Adrenal gland (tissue), 12 donors: ENCODE measurements around the gene FOXD4. TPM values are rescaled to one million over a fixed set of nuclear protein-coding genes. Genes with fewer than 3 reads are reported as not detected.
A peak's percentile ranks its signal among the peaks of the same experiment; 100 is the strongest.
"Not testable (repeated sequence)": the region's sequence is repeated elsewhere in the genome, so short reads cannot be mapped to it uniquely, and the experiment has no call there.

ENCODE experiments used
- DNase-seq, 7 donors: peaks; one replicate each; pipeline ENCODE4 v3.0.0-alpha.2; 2019 to 2020
- H3K27ac ChIP-seq, 5 donors: fragments of 200-600 bp; sonication (generic) in 4 of 5; 1 replicate in 3 of 5; 2 replicates in 2 of 5; pipeline versions ENCODE4 v1.5.1 to v1.8.0; 2016 to 2020; ENCODE audit warnings: mild to moderate bottlenecking in 1 of 5
- H3K27me3 ChIP-seq: fragments of 200-600 bp; 2 replicates; pipeline ENCODE4 v1.8.0; 2021
- H3K36me3 ChIP-seq, 2 donors: fragments of 200-600 bp; replicated peaks in 1 of 2; 1 replicate in 1 of 2; 2 replicates in 1 of 2; pipeline versions ENCODE4 v1.5.1 to v1.8.0; 2018 to 2022
- H3K4me1 ChIP-seq, 2 donors: fragments of 200-600 bp; replicated peaks in 1 of 2; 1 replicate in 1 of 2; 2 replicates in 1 of 2; pipeline versions ENCODE4 v1.5.1 to v1.8.0; 2018 to 2021
- H3K4me3 ChIP-seq, 4 donors: fragments of 200-600 bp; sonication (generic) in 3 of 4; one replicate each; pipeline ENCODE4 v1.5.1; 2016 to 2018
- H3K9me3 ChIP-seq, 3 donors: fragments of 200-600 bp; sonication (generic) in 1 of 3; replicated peaks in 1 of 3; 1 replicate in 2 of 3; 2 replicates in 1 of 3; pipeline versions ENCODE4 v1.5.1 to v1.8.0; 2016 to 2021
- CTCF ChIP-seq, 6 experiments: fragments of 450-650 bp in 4 of 6; fragments of 200-600 bp in 2 of 6; sonication (generic) in 1 of 6; IDR thresholded peaks; 1 replicate in 5 of 6; 2 replicates in 1 of 6; pipeline versions ENCODE4 v1.5.1 to v1.8.0; 2016 to 2021; ENCODE audit warnings: antibody characterized with exemption in 6 of 6, mild to moderate bottlenecking in 2 of 6, moderate library complexity in 1 of 6
- whole genome bisulfite sequencing, 4 donors: extraction: QIAGEN DNeasy Blood & Tissue Kit in 2 of 4; methylation state at CpG; one replicate each; pipeline versions ENCODE4 v1.1.5 to v1.1.7; 2013 to 2017; 5-methylcytosine and 5-hydroxymethylcytosine counted together
- intact Hi-C, 2 donors: fragments of 100-400 bp; cut with DNase I; formaldehyde crosslinking; loops; one replicate each; pipeline versions ENCODE4 v1.14.1 to v1.15.0; 2022 to 2023
- polyA plus RNA-seq, 3 donors: library from polyadenylated mRNA; stranded (reverse); fragments of 200-250 nt in 2 of 3; fragments of 350-450 nt in 1 of 3; fragmentation: Illumina TruSeq in 1 of 3; extraction: RNeasy Lipid Tissue Mini Kit (QIAGEN cat#74804) in 1 of 3; gene quantifications; one replicate each; pipeline ENCODE4 v1.2.3, GENCODE V29; 2013 to 2014
- total RNA-seq, 9 donors: library from RNA; depleted of rRNA in 4 of 9; stranded (reverse); fragments of >200 nt in 4 of 9; fragments of 120-200 nt in 1 of 9; fragmentation: NEBNext Ultra II Directional in 1 of 9; extraction: Animal tissue kit (Norgen Biotek cat#: 25700) in 1 of 9; gene quantifications; one replicate each; pipeline versions ENCODE4 v1.1.0 to v1.2.4, GENCODE V29; 2013 to 2023
- donor health status: healthy with polysubstance abuse.
- donor health status: Bipolar disorder and iron deficiency.
- donor health status: DM: yes; HTN: yes; CAD: no.
- donor health status: DM: no; HTN: no; CAD: no.
- donor health status: DM: no; HTN: no; CAD: no.
- donor health status: DM: yes; HTN: yes; CAD: no.

The FOXD4 gene
- total and polyA plus RNA-seq, 12 donors, result 0.26 to 1.4 (median 0.64) TPM; not detected in 4

DNA sequence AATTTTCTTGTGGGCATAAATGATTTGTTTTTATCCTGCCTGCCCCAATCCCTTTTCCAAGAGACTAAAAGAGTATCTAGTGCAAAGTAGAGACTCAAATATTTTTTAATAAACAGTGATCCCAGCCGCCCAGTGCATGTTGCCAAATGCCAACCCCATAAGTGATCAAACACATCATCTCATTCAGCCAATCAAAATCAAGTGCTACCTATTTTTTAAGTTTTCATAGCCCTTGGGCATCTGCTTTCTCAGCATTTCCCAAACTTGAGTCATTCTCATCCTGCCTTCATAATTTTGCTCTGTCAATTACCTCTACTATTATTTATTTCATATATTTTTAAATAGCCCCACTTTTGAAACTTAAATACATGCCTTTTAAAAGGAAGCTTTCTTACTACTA is 27.4 kb downstream of the FOXD4 start:
- WGBS, 4 donors, result 44 to 60% (median 55%) methylated on average over 1 of the region's 1 CpG
- H3K4me1 ChIP-seq, DNase-seq, intact Hi-C loops, H3K9me3 ChIP-seq, H3K27me3 ChIP-seq, H3K36me3 ChIP-seq, H3K27ac ChIP-seq, H3K4me3 ChIP-seq: not testable (repeated sequence)

- H3K27me3 ChIP-seq, DNase-seq, intact Hi-C loops, H3K27ac ChIP-seq, H3K4me3 ChIP-seq, H3K4me1 ChIP-seq, H3K9me3 ChIP-seq, H3K36me3 ChIP-seq: not testable (repeated sequence)
- peak in 1 of 6 experiments; percentile 24 for TF ChIP-seq CTCF (IDR thresholded peaks at IDR 0.05)
- WGBS, 4 donors, result 5 to 14% (median 7%) methylated on average over 4 to 6 of the region's 11 CpGs
Measured at GRCh38 chr9:88396-89037, 29.7 kb downstream of the FOXD4 start.

GRCh38 chr9:87860-88259 is 30.4 kb downstream of the FOXD4 start:
- H3K27me3 ChIP-seq, H3K4me1 ChIP-seq, intact Hi-C loops, H3K27ac ChIP-seq, H3K36me3 ChIP-seq, H3K4me3 ChIP-seq, DNase-seq, H3K9me3 ChIP-seq: not testable (repeated sequence)
- 50 to 60% (median 53%) methylated on average over 4 to 6 of the region's 6 CpGs for WGBS, 4 donors

GRCh38 chr9:87105-87504 is 31.1 kb downstream of the FOXD4 start:
- DNase-seq, H3K36me3 ChIP-seq, H3K4me1 ChIP-seq, H3K27ac ChIP-seq, intact Hi-C loops, H3K27me3 ChIP-seq, H3K9me3 ChIP-seq, H3K4me3 ChIP-seq: not testable (repeated sequence)
- WGBS, 4 donors, result 35 to 94% (median 44%) methylated on average over 2 to 3 of the region's 4 CpGs; no CpG with 5 or more reads in 1 of the 4 donors

GRCh38 chr9:86697-87096 is 31.5 kb downstream of the FOXD4 start:
- H3K27ac ChIP-seq, DNase-seq, H3K36me3 ChIP-seq, H3K4me3 ChIP-seq, H3K9me3 ChIP-seq, H3K4me1 ChIP-seq, intact Hi-C loops, H3K27me3 ChIP-seq: not testable (repeated sequence)

DNA sequence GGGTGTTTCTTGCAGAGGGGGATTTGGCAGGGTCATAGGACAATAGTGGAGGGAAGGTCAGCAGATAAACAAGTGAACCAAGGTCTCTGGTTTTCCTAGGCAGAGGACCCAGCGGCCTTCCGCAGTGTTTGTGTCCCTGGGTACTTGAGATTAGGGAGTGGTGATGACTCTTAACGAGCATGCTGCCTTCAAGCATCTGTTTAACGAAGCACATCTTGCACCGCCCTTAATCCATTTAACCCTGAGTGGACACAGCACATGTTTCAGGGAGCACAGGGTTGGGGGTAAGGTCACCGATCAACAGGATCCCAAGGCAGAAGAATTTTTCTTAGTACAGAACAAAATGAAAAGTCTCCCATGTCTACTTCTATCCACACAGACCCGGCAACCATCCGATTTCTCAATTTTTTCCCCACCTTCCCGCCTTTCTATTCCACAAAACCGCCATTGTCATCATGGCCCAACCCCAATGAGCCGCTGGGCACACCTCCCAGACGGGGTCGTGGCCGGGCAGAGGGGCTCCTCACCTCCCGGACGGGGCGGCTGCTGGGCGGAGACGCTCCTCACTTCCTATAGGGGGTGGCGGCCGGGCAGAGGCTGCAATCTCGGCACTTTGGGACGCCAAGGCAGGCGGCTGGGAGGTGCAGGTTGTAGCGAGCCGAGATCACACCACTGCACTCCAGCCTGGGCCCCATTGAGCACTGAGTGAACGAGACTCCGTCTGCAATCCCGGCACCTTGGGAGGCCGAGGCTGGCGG is 35.1 kb downstream of the FOXD4 start:
- 76 to 89% (median 84%) methylated on average over 11 to 30 of the region's 31 CpGs for WGBS, 4 donors
- DNase-seq, H3K4me3 ChIP-seq, intact Hi-C loops, H3K27ac ChIP-seq, H3K27me3 ChIP-seq, H3K4me1 ChIP-seq, H3K9me3 ChIP-seq, H3K36me3 ChIP-seq: not testable (repeated sequence)

DNA sequence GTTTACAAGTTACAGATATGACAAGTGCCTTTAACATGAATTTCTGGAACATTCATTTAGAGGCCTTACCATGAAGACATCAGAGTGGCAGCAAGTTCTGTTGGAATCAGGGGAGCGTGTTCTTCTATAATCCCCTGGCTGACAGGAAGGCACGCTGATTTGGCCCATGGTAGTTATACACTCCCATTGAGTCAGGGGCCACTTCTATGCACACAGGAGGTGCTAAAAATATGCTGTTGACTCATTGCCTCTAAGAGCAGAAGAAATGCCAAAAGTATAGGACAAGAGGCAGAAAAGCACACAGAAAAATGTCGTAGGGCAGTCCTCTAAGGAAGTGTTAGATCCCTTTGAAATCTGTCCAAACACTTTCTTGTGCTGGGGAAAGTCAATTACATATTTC is 39.9 kb downstream of the FOXD4 start:
- H3K36me3 ChIP-seq, H3K4me3 ChIP-seq, H3K27ac ChIP-seq, H3K9me3 ChIP-seq, intact Hi-C loops, H3K4me1 ChIP-seq, H3K27me3 ChIP-seq, DNase-seq: not testable (repeated sequence)
- 81 to 92% (median 84%) methylated on average over 2 to 3 of the region's 3 CpGs for WGBS, 4 donors

GRCh38 chr9:76389-76788 is 41.8 kb downstream of the FOXD4 start:
- 81 to 94% (median 85%) methylated on average over 2 to 3 of the region's 3 CpGs for WGBS, 4 donors
- intact Hi-C loops, result not testable (repeated sequence)

DNA sequence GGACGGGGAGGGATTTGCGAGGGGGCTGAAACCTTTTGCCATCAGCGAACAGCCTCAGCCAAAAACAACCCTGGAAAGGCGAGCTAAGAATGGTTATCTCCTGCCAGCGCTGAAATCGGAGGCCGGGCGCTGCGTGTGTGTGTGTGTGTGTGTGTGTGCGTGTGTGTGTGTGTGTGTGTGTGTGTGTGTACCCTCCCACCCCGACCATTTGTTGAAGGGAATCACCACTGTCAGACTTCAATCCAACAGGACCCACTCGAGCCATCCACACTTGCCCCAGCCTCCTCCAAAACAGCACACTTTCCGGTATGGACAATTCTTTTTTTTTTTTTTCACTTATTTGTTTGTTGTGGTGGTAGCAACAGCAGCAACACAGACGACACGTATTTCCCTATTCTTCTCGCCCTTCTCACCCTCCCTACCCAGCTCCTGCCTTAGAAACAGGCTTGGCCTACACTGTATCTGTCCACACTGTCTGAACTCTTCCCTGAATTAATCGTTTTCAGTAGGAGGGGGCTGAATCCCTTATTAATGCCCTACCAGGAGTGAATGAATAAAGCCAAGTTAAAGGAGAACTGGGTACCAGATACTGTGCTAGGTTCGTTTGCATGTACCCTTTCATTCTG is 44.2 kb downstream of the FOXD4 start:
- H3K27me3 ChIP-seq, H3K4me1 ChIP-seq, intact Hi-C loops, H3K9me3 ChIP-seq, H3K36me3 ChIP-seq: not testable (repeated sequence)
- peak in 1 of 7 donors; percentile 29 for DNase-seq
- 29 to 39% (median 33%) methylated on average over 8 to 18 of the region's 18 CpGs for WGBS, 4 donors
- peak overlapping the region in 1 of 4 donors; percentile 65 for H3K4me3 ChIP-seq
- H3K27ac ChIP-seq, result peak overlapping the region in 1 of 5 donors; percentile 52

More at GRCh38 chr9:76389-76788, 41.8 kb downstream of the FOXD4 start:
- H3K27me3 ChIP-seq, H3K4me3 ChIP-seq, H3K27ac ChIP-seq, H3K9me3 ChIP-seq, H3K4me1 ChIP-seq, DNase-seq, H3K36me3 ChIP-seq: not testable (repeated sequence)
